Ovary (tissue), 3 donors: Measurements from ENCODE around the gene PRPF8.

Source experiments
- CTCF ChIP-seq, 3 donors: fragments of 450-650 bp in 2 of 3; fragments of 200-600 bp in 1 of 3; IDR thresholded peaks; one replicate each; pipeline versions ENCODE4 v1.5.1 to v1.8.0; 2016 to 2022; ENCODE audit warnings: antibody characterized with exemption in 3 of 3, mild to moderate bottlenecking in 1 of 3
- POLR2A ChIP-seq: fragments of 450-650 bp; IDR thresholded peaks from one replicate; pipeline ENCODE4 v1.6.1; 2017; ENCODE audit warnings: antibody characterized with exemption, mild to moderate bottlenecking, moderate library complexity
- donor health status: DM: no; HTN: no; CAD: no.

GRCh38 chr17:1693339-1693738, 8.7 kb upstream of the PRPF8 start:
- TF ChIP-seq POLR2A (no peak), CTCF (IDR thresholded peaks at IDR 0.05) (no peak)
